Chondrocyte (in vitro differentiated cells): ENCODE data around the gene RNASE12. TPM values are rescaled to one million over a fixed set of nuclear protein-coding genes. Genes with fewer than 3 reads are reported as not detected.
"Not testable (repeated sequence)": the region's sequence is repeated elsewhere in the genome, so short reads cannot be mapped to it uniquely, and the experiment has no call there.

ENCODE experiments used
- DNase-seq: peaks from one replicate; pipeline ENCODE4 v3.0.0; 2021; ENCODE audit warnings: mixed read lengths, low spot score
- H3K27ac Mint-ChIP-seq: one replicate; pipeline ENCODE4 v1.8.0; 2021; ENCODE audit warnings: mild to moderate bottlenecking, moderate library complexity, mixed read lengths; ENCODE audit not compliant: unreplicated experiment
- H3K27me3 Mint-ChIP-seq: 2 replicates; pipeline ENCODE4 v1.8.0; 2021; ENCODE audit warnings: low read depth, mixed read lengths
- H3K36me3 Mint-ChIP-seq: 2 replicates; pipeline ENCODE4 v1.8.0; 2021; ENCODE audit warnings: low read depth, mixed read lengths
- H3K4me1 Mint-ChIP-seq: 2 replicates; pipeline ENCODE4 v1.8.0; 2021; ENCODE audit warnings: low read depth, mild to moderate bottlenecking, mixed read lengths
- H3K4me3 Mint-ChIP-seq: one replicate; pipeline ENCODE4 v1.8.0; 2021; ENCODE audit warnings: mild to moderate bottlenecking, moderate library complexity, mixed read lengths; ENCODE audit not compliant: unreplicated experiment
- H3K9me3 Mint-ChIP-seq: 2 replicates; pipeline ENCODE4 v1.8.0; 2021; ENCODE audit warnings: low read depth, mixed read lengths
- CTCF ChIP-seq: fragments of 200-600 bp; sonication (generic); IDR thresholded peaks from 2 replicates; pipeline ENCODE4 v1.5.0; 2021; ENCODE audit warnings: antibody characterized with exemption, mild to moderate bottlenecking, moderate library complexity
- total RNA-seq: library from RNA; stranded (reverse); gene quantifications from 3 replicates; pipeline ENCODE4 v1.2.1, GENCODE V29; 2021

Gene RNASE12
- total RNA-seq, 1 donor from 2014 or later = not detected

- H3K9me3 Mint-ChIP-seq = peaks cover 21% of the 10 kb centered on the region
- H3K4me3 Mint-ChIP-seq = no peak overlapping the region
- no peak for DNase-seq
Measured at GRCh38 chr14:20569066-20569465, 22.1 kb downstream of the RNASE12 start.

GRCh38 chr14:20568393-20568792 is 22.8 kb downstream of the RNASE12 start:
- no peaks in the 10 kb centered on the region for H3K4me1 Mint-ChIP-seq
- peaks cover 21% of the 10 kb centered on the region for H3K9me3 Mint-ChIP-seq
- no peak for TF ChIP-seq CTCF
- DNase-seq = no peak
- H3K36me3 Mint-ChIP-seq = no peaks in the 10 kb centered on the region
- H3K4me3 Mint-ChIP-seq = no peak overlapping the region
- H3K27me3 Mint-ChIP-seq = peaks cover 7% of the 10 kb centered on the region
- H3K27ac Mint-ChIP-seq = no peak overlapping the region

More at GRCh38 chr14:20569066-20569465, 22.1 kb downstream of the RNASE12 start:
- peaks cover 4% of the 10 kb centered on the region for H3K27me3 Mint-ChIP-seq
- no peaks in the 10 kb centered on the region for H3K4me1 Mint-ChIP-seq
- H3K36me3 Mint-ChIP-seq = no peaks in the 10 kb centered on the region
- no peak overlapping the region for H3K27ac Mint-ChIP-seq
- no peak for TF ChIP-seq CTCF

GRCh38 chr14:20567199-20567598 is 24.0 kb downstream of the RNASE12 start:
- peaks cover 21% of the 10 kb centered on the region for H3K9me3 Mint-ChIP-seq
- H3K27ac Mint-ChIP-seq, H3K4me1 Mint-ChIP-seq, H3K4me3 Mint-ChIP-seq, H3K36me3 Mint-ChIP-seq, DNase-seq: not testable (repeated sequence)
- peaks cover 14% of the 10 kb centered on the region for H3K27me3 Mint-ChIP-seq

- no peak overlapping the region for H3K27ac Mint-ChIP-seq
- DNase-seq = no peak
- H3K4me1 Mint-ChIP-seq = no peaks in the 10 kb centered on the region
- H3K36me3 Mint-ChIP-seq = no peaks in the 10 kb centered on the region
- peaks cover 19% of the 10 kb centered on the region for H3K9me3 Mint-ChIP-seq
- no peak overlapping the region for H3K4me3 Mint-ChIP-seq
- peaks cover 14% of the 10 kb centered on the region for H3K27me3 Mint-ChIP-seq
- no peak for TF ChIP-seq CTCF
Measured at GRCh38 chr14:20564501-20564997, 26.6 kb downstream of the RNASE12 start.

- Mint-ChIP-seq H3K4me3 (no peak overlapping the region), H3K9me3 (peaks cover 15% of the 10 kb centered on the region), H3K27ac (no peak overlapping the region), H3K4me1 (no peaks in the 10 kb centered on the region), H3K36me3 (no peaks in the 10 kb centered on the region), H3K27me3 (peaks cover 14% of the 10 kb centered on the region)
- no peak for DNase-seq
- TF ChIP-seq CTCF = no peak
Measured at GRCh38 chr14:20563971-20564370, 27.2 kb downstream of the RNASE12 start.

- no peak within 1 kb of the TSS for H3K4me3 Mint-ChIP-seq
- H3K27me3 Mint-ChIP-seq = peaks cover 19% of the 10 kb centered on the region
- DNase-seq = no peak
- no peak within 1 kb of the TSS for H3K27ac Mint-ChIP-seq
- no peaks in the 10 kb centered on the region for H3K4me1 Mint-ChIP-seq
- H3K9me3 Mint-ChIP-seq = no peaks in the 10 kb centered on the region
- TF ChIP-seq CTCF = no peak
- H3K36me3 Mint-ChIP-seq = no peaks in the 10 kb centered on the region
Measured at GRCh38 chr14:20560961-20561360, 30.2 kb downstream of the RNASE12 start, which contains the start of gene RNASE9. Gene RNASE9, minus strand, starts transcription at chr14:20561047.
